ENCODE measurements around the gene FXYD7. TPM values are rescaled to one million over a fixed set of nuclear protein-coding genes. Genes with fewer than 3 reads are reported as not detected.

The FXYD7 gene
- total and polyA plus RNA-seq, 2 of the 4 experiments (the other 2 are of a cell fraction), result 0.31 TPM; not detected in 1

DNA sequence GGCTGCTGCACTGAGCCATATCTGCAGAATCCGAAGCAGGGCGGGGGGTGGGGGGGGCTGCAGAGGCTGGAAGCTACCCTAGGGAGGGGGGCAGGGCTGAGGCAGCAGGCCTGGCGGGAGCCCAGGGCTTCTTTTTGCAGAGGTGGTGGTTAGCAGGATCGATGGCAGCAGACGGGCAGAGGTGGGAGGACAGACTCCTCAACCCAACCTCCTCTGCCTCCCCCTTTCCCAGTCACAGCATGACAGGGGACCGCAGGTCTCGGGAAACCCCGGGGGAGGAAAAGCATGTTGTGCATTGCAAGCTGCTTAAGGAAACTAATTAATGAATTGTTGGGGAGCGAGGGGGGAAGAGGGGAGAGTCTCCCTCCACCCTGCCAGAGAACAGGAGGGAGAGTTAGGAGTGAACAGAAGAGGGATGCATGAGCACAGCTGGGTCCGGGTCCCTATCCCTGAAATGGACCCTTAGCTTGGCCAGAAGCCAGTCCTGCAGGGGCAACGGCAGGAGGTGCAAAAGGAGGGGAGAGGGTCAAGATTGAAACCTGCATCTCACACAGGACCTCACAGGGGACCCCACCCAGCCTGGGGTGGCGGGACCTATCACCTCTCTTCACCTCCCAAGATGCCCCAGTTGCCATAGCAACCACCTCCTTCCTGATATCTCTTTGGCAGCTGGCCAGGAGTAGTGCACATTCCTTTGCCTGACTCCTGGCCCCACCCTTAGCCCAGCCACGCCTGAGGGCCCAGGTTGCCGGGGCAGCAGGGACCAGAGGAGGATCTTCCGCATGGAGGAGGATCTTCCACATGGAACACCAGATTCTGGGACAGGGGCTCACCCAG is 1.8 kb downstream of the FXYD7 start (continued):
- no peak for TF ChIP-seq MAZ (IDR thresholded peaks at IDR 0.05; ENCODE audit: borderline replicate concordance, low read depth, low read length)

- no peak for DNase-seq
- Histone ChIP-seq H3K4me3 (ENCODE audit: insufficient read depth, low read depth, low read length) (no peak overlapping the region), H2AK9ac (replicated peaks; ENCODE audit: low read depth, low read length, poor library complexity) (no peak overlapping the region), H2BK5ac (ENCODE audit: low read depth, low read length, poor library complexity, severe bottlenecking) (no peak overlapping the region), H3K9me3 (ENCODE audit: control insufficient read depth, insufficient read depth, low read length) (no peaks in the 10 kb centered on the region), H3K27me3 (ENCODE audit: control insufficient read depth, insufficient read depth, low read length) (peaks cover 31% of the 10 kb centered on the region), H3K18ac (ENCODE audit: low read depth, low read length) (no peak overlapping the region), H3K36me3 (ENCODE audit: control insufficient read depth, insufficient read depth, low read length) (no peaks in the 10 kb centered on the region), H3K27ac (ENCODE audit: insufficient read depth, low read length) (no peak overlapping the region), H3K9ac (ENCODE audit: low read depth, low read length) (no peak overlapping the region), H3K23ac (ENCODE audit: low read depth, low read length) (no peak overlapping the region), H3K4me1 (ENCODE audit: control insufficient read depth, insufficient read depth, low read length) (no peaks in the 10 kb centered on the region; the same call in 1 of the 2 replicates), H2BK120ac (ENCODE audit: low read depth, low read length) (no peak overlapping the region), H3K79me1 (ENCODE audit: low read depth in 1 of 2, low read length in 2 of 2) (no peaks in the 10 kb centered on the region), H3K9me1 (ENCODE audit: insufficient read depth, low read length) (peaks cover 3% of the 10 kb centered on the region; the same call in 1 of the 2 replicates), H4K5ac (ENCODE audit: low read depth, low read length) (no peak overlapping the region), H4K8ac (ENCODE audit: low read depth in 2 of 2, low read length in 2 of 2) (no peak overlapping the region), H2AFZ (replicated peaks; ENCODE audit: low read length, poor library complexity) (no peak overlapping the region), H3K56ac (ENCODE audit: extremely low read depth, insufficient read depth, low read length) (no peak overlapping the region), H3K4ac (ENCODE audit: low read depth, low read length) (no peak overlapping the region), H4K91ac (ENCODE audit: insufficient read depth, low read depth, low read length) (no peak overlapping the region), H3K4me2 (ENCODE audit: low read depth, low read length) (no peak overlapping the region), H3K14ac (replicated peaks; ENCODE audit: low read depth, low read length) (no peak overlapping the region), H2AK5ac (ENCODE audit: low read depth, low read length) (no peak overlapping the region), H2BK15ac (ENCODE audit: low read depth, low read length) (no peak overlapping the region), H2BK20ac (ENCODE audit: low read depth, low read length) (no peak overlapping the region), H4K20me1 (ENCODE audit: insufficient read depth, low read length) (no peaks in the 10 kb centered on the region)
- TF ChIP-seq CTCF (conservative IDR thresholded peaks at IDR 0.05; ENCODE audit: low read depth, low read length), result no peak
- TF ChIP-seq RAD21 (IDR thresholded peaks at IDR 0.05; ENCODE audit: low read length), result no peak
- no peak for TF ChIP-seq RFX5 (IDR thresholded peaks at IDR 0.05; ENCODE audit: low read depth, low read length)
- no peak for TF ChIP-seq MAFK (IDR thresholded peaks at IDR 0.05; ENCODE audit: low read depth, low read length)
- no peak for TF ChIP-seq ELK1 (IDR thresholded peaks at IDR 0.05; ENCODE audit: borderline replicate concordance, low read depth, low read length)
- no peak for TF ChIP-seq RCOR1 (IDR thresholded peaks at IDR 0.05; ENCODE audit: insufficient replicate concordance, low read length)
- TF ChIP-seq MAZ (IDR thresholded peaks at IDR 0.05; ENCODE audit: borderline replicate concordance, low read depth, low read length), result no peak
- TF ChIP-seq SMC3 (IDR thresholded peaks at IDR 0.05; ENCODE audit: low read depth, low read length), result no peak
- no peak for TF ChIP-seq MXI1 (IDR thresholded peaks at IDR 0.05; ENCODE audit: borderline replicate concordance, low read depth, low read length)
- no peak for TF ChIP-seq BHLHE40 (IDR thresholded peaks at IDR 0.05; ENCODE audit: low read depth, low read length)
- no peak for TF ChIP-seq FOS (IDR thresholded peaks at IDR 0.05; ENCODE audit: low read depth, low read length)
- BruUV-seq (replicated peaks), result no TSS peak
- ChIA-PET CTCF (no interaction called here), POLR2A (ENCODE audit: unreplicated experiment) (no interaction called here)
- intact Hi-C loops (cut with micrococcal nuclease) (no loop called here), in situ Hi-C loops (cut with MboI; ENCODE audit: low sequenced_read_pairs) (no loop called here), dilution Hi-C loops (cut with HindIII; ENCODE audit: low sequenced_read_pairs, unreplicated experiment) (no loop called here)
- ATAC-seq (ENCODE audit: low read depth), result no peak
- 83% methylated on average over 1 of the region's 7 CpGs; no CpG with 5 or more reads in 1 of the 2 experiments for WGBS, 2 experiments (ENCODE audit: extremely low coverage in 2 of 2, insufficient read length in 1 of 2)
These were observed 3.8 kb downstream of the FXYD7 start for GRCh38 chr19:35146746-35147459.
